ENCODE data around the gene TIMP2.

GRCh38 chr17:78886954-78887353 lies 38.2 kb downstream of the TIMP2 start:
- TF ChIP-seq, protein P1, sequence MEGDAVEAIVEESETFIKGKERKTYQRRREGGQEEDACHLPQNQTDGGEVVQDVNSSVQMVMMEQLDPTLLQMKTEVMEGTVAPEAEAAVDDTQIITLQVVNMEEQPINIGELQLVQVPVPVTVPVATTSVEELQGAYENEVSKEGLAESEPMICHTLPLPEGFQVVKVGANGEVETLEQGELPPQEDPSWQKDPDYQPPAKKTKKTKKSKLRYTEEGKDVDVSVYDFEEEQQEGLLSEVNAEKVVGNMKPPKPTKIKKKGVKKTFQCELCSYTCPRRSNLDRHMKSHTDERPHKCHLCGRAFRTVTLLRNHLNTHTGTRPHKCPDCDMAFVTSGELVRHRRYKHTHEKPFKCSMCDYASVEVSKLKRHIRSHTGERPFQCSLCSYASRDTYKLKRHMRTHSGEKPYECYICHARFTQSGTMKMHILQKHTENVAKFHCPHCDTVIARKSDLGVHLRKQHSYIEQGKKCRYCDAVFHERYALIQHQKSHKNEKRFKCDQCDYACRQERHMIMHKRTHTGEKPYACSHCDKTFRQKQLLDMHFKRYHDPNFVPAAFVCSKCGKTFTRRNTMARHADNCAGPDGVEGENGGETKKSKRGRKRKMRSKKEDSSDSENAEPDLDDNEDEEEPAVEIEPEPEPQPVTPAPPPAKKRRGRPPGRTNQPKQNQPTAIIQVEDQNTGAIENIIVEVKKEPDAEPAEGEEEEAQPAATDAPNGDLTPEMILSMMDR (IDR thresholded peaks at IDR 0.05): no peak
- no peak for TF ChIP-seq POLR2A (IDR thresholded peaks at IDR 0.05)

Measured in uterus (tissue), 2 donors.